Inferior parietal cortex (tissue), 1 donor: ENCODE results near the gene PTPRC.
"Not testable (repeated sequence)": the region's sequence is repeated elsewhere in the genome, so short reads cannot be mapped to it uniquely, and the experiment has no call there.

Experiments
- DNase-seq: peaks from one replicate; pipeline ENCODE4 v3.0.0-alpha.2; 2016; ENCODE audit errors: extremely low spot score

PTPRC gene

GRCh38 chr1:198638894-198639635 lies at the start of gene PTPRC:
Gene PTPRC, plus strand, starts transcription at chr1:198639040. Its CDS starts 229 bp downstream, at chr1:198639269.
- no peak for DNase-seq

GRCh38 chr1:198590454-198590853 lies 48.4 kb upstream of the PTPRC start:
- DNase-seq: no peak

GRCh38 chr1:198595765-198596164 lies 43.1 kb upstream of the PTPRC start:
- DNase-seq: no peak

- no peak for DNase-seq
Observed at GRCh38 chr1:198597690-198598430, 41.0 kb upstream of the PTPRC start.

GRCh38 chr1:198598796-198599321 lies 40.0 kb upstream of the PTPRC start:
- DNase-seq: no peak

GRCh38 chr1:198599749-198600148 lies 39.1 kb upstream of the PTPRC start:
- no peak for DNase-seq

- no peak for DNase-seq
Observed at GRCh38 chr1:198600906-198601305, 37.9 kb upstream of the PTPRC start.

GRCh38 chr1:198601310-198601709 lies 37.5 kb upstream of the PTPRC start:
- DNase-seq: not testable (repeated sequence)

GRCh38 chr1:198601936-198602889 lies 36.6 kb upstream of the PTPRC start:
- no peak for DNase-seq

- DNase-seq: no peak
Observed at GRCh38 chr1:198604975-198605374, 33.9 kb upstream of the PTPRC start.

- DNase-seq: no peak
Observed at GRCh38 chr1:198605406-198605805, 33.4 kb upstream of the PTPRC start.

GRCh38 chr1:198606020-198606438 lies 32.8 kb upstream of the PTPRC start:
- DNase-seq: no peak

GRCh38 chr1:198607714-198608113 lies 31.1 kb upstream of the PTPRC start:
- DNase-seq: no peak

- no peak for DNase-seq
Observed at GRCh38 chr1:198610362-198610761, 28.5 kb upstream of the PTPRC start.

GRCh38 chr1:198611219-198611618 lies 27.6 kb upstream of the PTPRC start:
- no peak for DNase-seq

GRCh38 chr1:198612471-198613260 lies 26.2 kb upstream of the PTPRC start:
- no peak for DNase-seq

- DNase-seq: no peak
Observed at GRCh38 chr1:198617406-198617805, 21.4 kb upstream of the PTPRC start.

- no peak for DNase-seq
Observed at GRCh38 chr1:198619375-198620140, 19.3 kb upstream of the PTPRC start.

GRCh38 chr1:198620218-198620617 lies 18.6 kb upstream of the PTPRC start:
- DNase-seq: no peak
